DMS53 (cell line): ENCODE measurements around the gene GP2.

Experiments used
- DNase-seq: peaks from one replicate; lab custom pipeline; 2025; lab: John Stamatoyannopoulos, UW

GP2 gene

GRCh38 chr16:20306401-20306800, 20.9 kb downstream of the GP2 start:
- DNase-seq = no peak

- peak; percentile 38 for DNase-seq
Observed at GRCh38 chr16:20303012-20303411, 24.3 kb downstream of the GP2 start.

GRCh38 chr16:20302389-20302788, 24.9 kb downstream of the GP2 start:
- DNase-seq = no peak

GRCh38 chr16:20301840-20302239, 25.5 kb downstream of the GP2 start:
- no peak for DNase-seq

- peak; percentile 74 for DNase-seq
Observed at GRCh38 chr16:20300312-20301097, 26.8 kb downstream of the GP2 start.

DNA sequence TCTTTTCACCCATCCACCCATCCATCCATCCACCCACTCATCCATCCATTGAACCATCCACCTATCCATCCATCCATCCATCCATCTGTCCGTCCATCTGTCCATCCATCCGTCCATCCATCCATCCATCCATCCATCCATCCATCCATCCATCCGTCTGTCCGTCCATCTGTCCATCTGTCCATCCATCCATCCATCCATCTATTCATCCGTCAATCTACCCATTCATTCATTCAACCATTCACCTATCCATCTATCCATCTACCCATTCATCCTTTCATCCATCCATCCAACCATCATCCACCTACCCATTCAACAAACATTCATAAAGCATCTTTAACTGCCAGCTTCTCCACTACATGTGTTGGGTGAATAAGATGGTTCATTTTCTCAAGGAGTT, 28.9 kb downstream of the GP2 start:
- no peak for DNase-seq

GRCh38 chr16:20291208-20292206, 35.8 kb downstream of the GP2 start:
- no peak for DNase-seq

DNA sequence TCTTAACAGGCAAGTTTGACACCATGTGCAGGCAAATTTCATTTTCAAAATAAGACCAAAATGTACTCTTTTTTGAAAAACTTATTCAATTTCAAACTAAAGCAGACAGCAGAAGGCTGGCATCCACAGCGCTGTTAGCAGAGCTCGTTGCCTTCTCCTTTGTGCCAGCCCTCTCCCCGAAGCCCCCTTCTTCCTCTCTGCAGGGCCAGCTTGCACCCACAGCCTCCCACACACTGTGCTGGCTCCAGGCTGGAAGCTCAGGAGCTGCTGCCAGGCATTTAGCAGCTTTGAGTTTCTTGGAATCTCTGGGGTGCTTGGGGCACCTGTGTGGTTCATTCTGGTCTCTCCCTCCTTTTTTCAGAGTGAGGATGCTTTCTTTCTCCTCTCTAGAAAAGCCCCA, 37.7 kb downstream of the GP2 start:
- no peak for DNase-seq

- DNase-seq = no peak
Observed at GRCh38 chr16:20285993-20286499, 41.3 kb downstream of the GP2 start.

DNA sequence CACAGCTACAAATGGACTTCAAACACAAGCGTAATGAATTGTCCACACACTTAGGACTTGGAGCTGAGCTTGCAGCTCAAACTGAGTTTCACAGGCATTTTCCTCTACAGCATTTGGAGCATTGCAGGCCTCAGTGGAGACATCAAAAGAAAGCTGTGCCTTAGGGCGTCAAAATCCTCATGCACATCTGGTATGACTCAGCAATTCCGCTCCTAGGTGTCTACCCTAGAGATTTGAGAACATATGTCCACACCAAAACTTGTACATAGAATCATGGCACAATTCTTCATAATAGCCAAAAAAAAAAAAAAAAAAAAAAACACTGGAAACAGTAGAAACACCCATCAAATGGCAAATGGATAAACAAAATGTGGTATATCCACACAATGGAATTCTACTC, 47.1 kb downstream of the GP2 start:
- DNase-seq = no peak

GRCh38 chr16:20271893-20272292, 55.4 kb downstream of the GP2 start:
- no peak for DNase-seq

- DNase-seq = no peak
Observed at GRCh38 chr16:20268409-20268808, 58.9 kb downstream of the GP2 start.

GRCh38 chr16:20265019-20265418, 62.3 kb downstream of the GP2 start:
- DNase-seq = no peak

DNA sequence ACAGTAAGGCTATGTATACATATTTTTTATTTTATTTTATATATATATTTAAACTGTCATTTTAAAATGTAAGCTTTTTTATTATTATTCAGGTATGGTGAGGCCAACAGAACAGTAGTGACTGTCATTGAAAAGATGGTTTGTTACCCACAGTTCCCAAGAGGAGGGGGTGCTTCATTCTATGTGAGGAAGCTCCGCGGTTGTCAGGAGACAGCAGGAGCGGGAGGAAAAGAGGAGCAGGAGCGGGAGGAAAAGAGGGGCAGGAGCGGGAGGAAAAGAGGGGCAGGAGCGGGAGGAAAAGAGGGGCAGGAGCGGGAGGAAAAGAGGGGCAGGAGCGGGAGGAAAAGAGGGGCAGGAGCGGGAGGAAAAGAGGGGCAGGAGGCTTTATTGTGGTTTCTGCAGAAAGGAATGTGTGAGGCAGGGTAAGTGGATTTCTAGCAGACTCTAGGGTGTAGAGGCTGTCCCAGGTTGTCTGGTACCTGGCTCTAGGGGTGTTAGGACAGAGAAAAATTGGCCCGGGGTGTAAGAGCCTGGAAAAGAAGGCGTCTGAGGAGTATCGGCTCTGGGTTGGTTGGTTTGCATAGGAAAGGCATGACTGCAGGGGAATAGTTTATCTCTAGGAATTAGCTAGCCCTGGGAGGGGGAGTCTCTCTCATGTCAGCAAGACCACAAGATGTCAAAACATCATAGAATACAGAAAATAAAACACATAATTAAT, 64.0 kb downstream of the GP2 start:
- no peak for DNase-seq

DNA sequence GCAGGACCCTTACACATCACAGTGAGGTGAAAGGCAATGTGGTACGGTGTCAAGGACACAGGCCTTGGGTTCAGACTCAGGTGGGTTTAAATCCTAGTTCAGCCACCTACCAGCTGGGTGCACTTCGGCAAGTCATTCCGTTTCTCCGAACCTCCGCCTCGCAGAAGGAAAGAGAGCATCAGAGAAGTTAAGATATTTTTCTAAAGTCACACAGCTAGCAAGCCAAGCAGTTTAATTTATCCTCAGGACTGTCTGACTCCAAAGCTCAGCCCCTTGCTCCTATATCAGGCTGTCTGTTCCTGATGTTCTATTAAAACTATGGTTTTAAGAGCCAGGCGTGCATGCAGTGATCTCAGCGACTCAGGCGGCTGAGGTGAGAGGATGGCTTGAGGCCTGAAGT, 65.1 kb downstream of the GP2 start:
- DNase-seq = no peak

DNA sequence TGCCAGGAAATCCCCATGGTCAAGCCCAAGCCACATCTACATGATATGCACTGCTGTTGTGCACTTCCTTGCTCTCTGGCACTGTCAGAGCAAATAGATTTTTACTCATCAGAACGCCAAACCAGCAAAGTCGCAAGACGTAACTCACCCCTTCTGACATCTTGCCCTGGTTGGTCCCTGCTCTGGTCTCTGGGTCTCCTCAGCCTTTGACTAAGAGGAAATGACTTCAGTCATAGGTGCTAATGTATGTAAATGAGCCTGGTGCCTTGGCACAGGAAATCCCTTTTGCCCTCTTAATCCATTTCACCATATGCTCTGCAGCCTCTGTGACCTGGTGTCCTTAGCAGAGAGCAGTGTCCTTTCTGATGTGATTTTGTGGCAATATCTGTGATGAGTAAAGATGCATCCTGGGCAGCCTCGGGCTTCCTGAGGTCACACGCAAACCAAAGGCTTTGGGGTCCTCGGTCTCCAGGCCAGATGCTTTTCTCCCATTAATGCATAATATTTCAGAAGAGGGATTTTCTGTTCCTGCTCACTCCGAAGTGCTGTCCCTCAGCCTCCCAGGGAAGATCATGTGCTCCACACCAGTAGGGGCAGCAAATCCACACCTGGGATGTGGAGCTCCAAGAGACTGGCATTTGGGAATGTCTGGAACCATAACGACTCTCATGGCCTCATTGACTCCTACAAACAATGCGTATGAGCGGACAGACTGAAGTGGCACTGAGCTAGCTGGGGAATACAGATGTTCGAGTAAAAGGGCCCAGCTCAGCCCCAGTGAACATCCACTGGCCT, 66.9 kb downstream of the GP2 start:
- DNase-seq = no peak
